ENCODE measurements around the gene TANGO6.
A peak's percentile ranks its signal among the peaks of the same experiment; 100 is the strongest.

TANGO6 gene

GRCh38 chr16:68954911-68955635, 111.7 kb downstream of the TANGO6 start:
- no peak for TF ChIP-seq CTCF (IDR thresholded peaks at IDR 0.05; ENCODE audit: low read depth, low read length)
- Histone ChIP-seq H3K9me3 (no peaks in the 10 kb centered on the region), H3K4me1 (no peaks in the 10 kb centered on the region; the same call in 1 of the 2 replicates), H3K4me3 (ENCODE audit: low read depth, low read length) (no peak overlapping the region), H3K36me3 (no peaks in the 10 kb centered on the region), H3K27me3 (no peaks in the 10 kb centered on the region)
- DNase-seq: no peak

GRCh38 chr16:68960910-68961309, 117.6 kb downstream of the TANGO6 start:
- H3K27me3 ChIP-seq: no peaks in the 10 kb centered on the region
- no peak for DNase-seq
- TF ChIP-seq CTCF (IDR thresholded peaks at IDR 0.05; ENCODE audit: low read depth, low read length): no peak
- no peak overlapping the region for H3K4me3 ChIP-seq (ENCODE audit: low read depth, low read length)
- H3K4me1 ChIP-seq: no peaks in the 10 kb centered on the region
- no peaks in the 10 kb centered on the region for H3K36me3 ChIP-seq
- no peaks in the 10 kb centered on the region for H3K9me3 ChIP-seq

- Histone ChIP-seq H3K36me3 (no peaks in the 10 kb centered on the region), H3K4me1 (no peaks in the 10 kb centered on the region), H3K27me3 (no peaks in the 10 kb centered on the region), H3K4me3 (ENCODE audit: low read depth, low read length) (no peak overlapping the region), H3K9me3 (no peaks in the 10 kb centered on the region)
- DNase-seq: no peak
- no peak for TF ChIP-seq CTCF (IDR thresholded peaks at IDR 0.05; ENCODE audit: low read depth, low read length)
These were observed 118.6 kb downstream of the TANGO6 start for GRCh38 chr16:68961778-68962402.

GRCh38 chr16:68969338-68969737, 126.0 kb downstream of the TANGO6 start:
- Histone ChIP-seq H3K4me1 (no peaks in the 10 kb centered on the region), H3K9me3 (no peaks in the 10 kb centered on the region), H3K27me3 (no peaks in the 10 kb centered on the region), H3K36me3 (no peaks in the 10 kb centered on the region), H3K4me3 (ENCODE audit: low read depth, low read length) (no peak overlapping the region)
- DNase-seq: no peak
- no peak for TF ChIP-seq CTCF (IDR thresholded peaks at IDR 0.05; ENCODE audit: low read depth, low read length)

GRCh38 chr16:68972013-68972412, 128.7 kb downstream of the TANGO6 start:
- Histone ChIP-seq H3K36me3 (no peaks in the 10 kb centered on the region; the same call in 1 of the 2 replicates), H3K9me3 (no peaks in the 10 kb centered on the region), H3K27me3 (no peaks in the 10 kb centered on the region), H3K4me3 (ENCODE audit: low read depth, low read length) (no peak overlapping the region), H3K4me1 (no peaks in the 10 kb centered on the region)
- no peak for TF ChIP-seq CTCF (IDR thresholded peaks at IDR 0.05; ENCODE audit: low read depth, low read length)
- DNase-seq: no peak

- peak; percentile 33 for DNase-seq
- no peaks in the 10 kb centered on the region for H3K4me1 ChIP-seq
- H3K9me3 ChIP-seq: no peaks in the 10 kb centered on the region
- H3K4me3 ChIP-seq (ENCODE audit: low read depth, low read length): no peak overlapping the region
- no peaks in the 10 kb centered on the region; the same call in 1 of the 2 replicates for H3K36me3 ChIP-seq
- no peaks in the 10 kb centered on the region for H3K27me3 ChIP-seq
- TF ChIP-seq CTCF (IDR thresholded peaks at IDR 0.05; ENCODE audit: low read depth, low read length): peak; percentile 45
These were observed 129.4 kb downstream of the TANGO6 start for GRCh38 chr16:68972720-68973119.

All from BE2C (cell line).